PC-9 (cell line): Measurements from ENCODE around the gene EPB42.

ENCODE experiments used
- EZH2 ChIP-seq: fragments of 200-600 bp; sonication (generic); IDR thresholded peaks from 2 replicates; pipeline ENCODE4 v1.8.0; 2017; ENCODE audit warnings: antibody characterized with exemption, low read depth
- TF ChIP-seq, protein P1 (sequence below): fragments of 200-600 bp; sonication (generic); conservative IDR thresholded peaks from 2 replicates; pipeline ENCODE4 v1.6.1; 2017; ENCODE audit warnings: mixed run types, antibody characterized with exemption, mild to moderate bottlenecking, moderate library complexity

DNA sequence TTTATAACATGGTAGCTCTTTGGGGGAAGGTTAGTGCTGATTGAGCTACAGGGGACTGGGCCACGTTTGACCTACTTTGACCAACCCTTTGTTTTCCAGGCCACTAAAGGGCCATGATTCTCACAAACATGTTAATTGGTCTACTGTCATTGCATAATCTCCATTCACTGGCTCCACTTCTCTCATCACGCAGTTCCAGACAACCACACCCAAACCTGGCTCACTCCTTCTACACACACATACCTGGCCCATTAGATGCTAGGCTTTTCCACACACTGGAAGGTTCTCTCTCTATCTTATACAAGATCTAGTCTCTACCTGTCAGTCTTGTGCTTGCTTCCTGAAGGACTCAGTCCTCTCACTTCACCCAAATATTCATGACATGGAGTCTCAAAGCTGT is 30.0 kb upstream of the EPB42 start:
- TF ChIP-seq, protein P1, sequence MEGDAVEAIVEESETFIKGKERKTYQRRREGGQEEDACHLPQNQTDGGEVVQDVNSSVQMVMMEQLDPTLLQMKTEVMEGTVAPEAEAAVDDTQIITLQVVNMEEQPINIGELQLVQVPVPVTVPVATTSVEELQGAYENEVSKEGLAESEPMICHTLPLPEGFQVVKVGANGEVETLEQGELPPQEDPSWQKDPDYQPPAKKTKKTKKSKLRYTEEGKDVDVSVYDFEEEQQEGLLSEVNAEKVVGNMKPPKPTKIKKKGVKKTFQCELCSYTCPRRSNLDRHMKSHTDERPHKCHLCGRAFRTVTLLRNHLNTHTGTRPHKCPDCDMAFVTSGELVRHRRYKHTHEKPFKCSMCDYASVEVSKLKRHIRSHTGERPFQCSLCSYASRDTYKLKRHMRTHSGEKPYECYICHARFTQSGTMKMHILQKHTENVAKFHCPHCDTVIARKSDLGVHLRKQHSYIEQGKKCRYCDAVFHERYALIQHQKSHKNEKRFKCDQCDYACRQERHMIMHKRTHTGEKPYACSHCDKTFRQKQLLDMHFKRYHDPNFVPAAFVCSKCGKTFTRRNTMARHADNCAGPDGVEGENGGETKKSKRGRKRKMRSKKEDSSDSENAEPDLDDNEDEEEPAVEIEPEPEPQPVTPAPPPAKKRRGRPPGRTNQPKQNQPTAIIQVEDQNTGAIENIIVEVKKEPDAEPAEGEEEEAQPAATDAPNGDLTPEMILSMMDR, result no peak
- TF ChIP-seq EZH2, result no peak
